BJ (cell line): Measurements from ENCODE around the gene ZC3H8. TPM values are rescaled to one million over a fixed set of nuclear protein-coding genes. Genes with fewer than 3 reads are reported as not detected.

Experiments
- CTCF ChIA-PET: fragments of 350-600 bp; formaldehyde crosslinking; extraction: SDS; loops from one replicate; lab custom pipeline; 2021; ENCODE audit warnings: antibody characterized with exemption, inconsistent platforms; lab: Yijun Ruan, JAX
- POLR2A ChIA-PET: fragments of 300-600 bp; sonication (Branson Sonifier 250); formaldehyde crosslinking; extraction: SDS; loops from one replicate; lab custom pipeline; 2021; ENCODE audit warnings: antibody characterized with exemption; lab: Charles Lee
- DNase-seq: peaks from one replicate; pipeline ENCODE4 v3.0.0-alpha.2; 2011; ENCODE audit warnings: low read depth
- H3K27me3 ChIP-seq: 2 replicates; pipeline ENCODE4 v1.6.0; 2011; ENCODE audit warnings: low read length; ENCODE audit not compliant: control insufficient read depth, insufficient read depth
- H3K36me3 ChIP-seq: 2 replicates; pipeline ENCODE4 v1.5.1; 2011; ENCODE audit warnings: low read length; ENCODE audit not compliant: control insufficient read depth, insufficient read depth
- H3K4me3 ChIP-seq: 2 replicates; pipeline ENCODE4 v1.5.1; 2011; ENCODE audit warnings: low read depth, mild to moderate bottlenecking, control low read depth, low read length
- polyA plus RNA-seq: library from polyadenylated mRNA; depleted of rRNA; stranded (reverse); fragments of >200 nt; gene quantifications from 2 replicates; pipeline ENCODE4 v1.2.3, GENCODE V29; 2011
- TF ChIP-seq, protein P1 (sequence below): IDR thresholded peaks from 2 replicates; pipeline ENCODE4 v1.5.1; 2011; ENCODE audit warnings: low read depth, mild to moderate bottlenecking, control low read depth, inconsistent platforms, low read length, moderate library complexity; ENCODE audit not compliant: insufficient read depth

ZC3H8 gene
- polyA plus RNA-seq, 1 experiment: 0.99 TPM

- no peak for DNase-seq
- CTCF ChIA-PET: no interaction called here
- Histone ChIP-seq H3K36me3 (no peaks in the 10 kb centered on the region), H3K27me3 (no peaks in the 10 kb centered on the region), H3K4me3 (no peak overlapping the region)
- POLR2A ChIA-PET: no interaction called here
- TF ChIP-seq, protein P1, sequence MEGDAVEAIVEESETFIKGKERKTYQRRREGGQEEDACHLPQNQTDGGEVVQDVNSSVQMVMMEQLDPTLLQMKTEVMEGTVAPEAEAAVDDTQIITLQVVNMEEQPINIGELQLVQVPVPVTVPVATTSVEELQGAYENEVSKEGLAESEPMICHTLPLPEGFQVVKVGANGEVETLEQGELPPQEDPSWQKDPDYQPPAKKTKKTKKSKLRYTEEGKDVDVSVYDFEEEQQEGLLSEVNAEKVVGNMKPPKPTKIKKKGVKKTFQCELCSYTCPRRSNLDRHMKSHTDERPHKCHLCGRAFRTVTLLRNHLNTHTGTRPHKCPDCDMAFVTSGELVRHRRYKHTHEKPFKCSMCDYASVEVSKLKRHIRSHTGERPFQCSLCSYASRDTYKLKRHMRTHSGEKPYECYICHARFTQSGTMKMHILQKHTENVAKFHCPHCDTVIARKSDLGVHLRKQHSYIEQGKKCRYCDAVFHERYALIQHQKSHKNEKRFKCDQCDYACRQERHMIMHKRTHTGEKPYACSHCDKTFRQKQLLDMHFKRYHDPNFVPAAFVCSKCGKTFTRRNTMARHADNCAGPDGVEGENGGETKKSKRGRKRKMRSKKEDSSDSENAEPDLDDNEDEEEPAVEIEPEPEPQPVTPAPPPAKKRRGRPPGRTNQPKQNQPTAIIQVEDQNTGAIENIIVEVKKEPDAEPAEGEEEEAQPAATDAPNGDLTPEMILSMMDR: no peak
Observed at GRCh38 chr2:112273349-112273748, 18.5 kb upstream of the ZC3H8 start.

GRCh38 chr2:112272669-112273068, 17.8 kb upstream of the ZC3H8 start:
- TF ChIP-seq, protein P1: no peak
- ChIA-PET POLR2A (no interaction called here), CTCF (no interaction called here)
- Histone ChIP-seq H3K27me3 (no peaks in the 10 kb centered on the region), H3K36me3 (no peaks in the 10 kb centered on the region), H3K4me3 (no peak overlapping the region)
- DNase-seq: no peak

DNA sequence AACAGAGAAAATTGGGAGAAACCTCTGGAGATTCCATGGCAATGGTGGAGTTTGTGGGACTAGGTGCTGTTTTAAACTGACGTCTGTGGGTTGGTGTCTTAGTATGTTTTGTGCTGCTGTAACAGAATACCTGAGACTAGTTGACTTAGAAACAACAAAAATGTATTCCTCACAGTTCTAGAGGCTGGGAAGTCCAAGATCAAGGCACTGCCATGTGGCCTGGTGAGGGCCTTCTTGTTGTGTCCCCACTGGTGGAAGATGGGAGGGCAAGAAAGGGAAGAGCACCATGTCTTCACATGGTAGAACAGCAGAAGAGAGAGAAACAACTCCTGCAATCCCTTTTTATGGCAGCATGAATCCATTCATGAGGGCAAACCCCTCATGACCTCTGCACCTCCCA, 13.7 kb upstream of the ZC3H8 start:
- H3K36me3 ChIP-seq: no peaks in the 10 kb centered on the region
- no peak for DNase-seq
- H3K27me3 ChIP-seq: no peaks in the 10 kb centered on the region
- TF ChIP-seq, protein P1: no peak
- POLR2A ChIA-PET: interaction anchor here (0.6 kb wide), 2 partner anchors 214 to 1666 kb away, joined by 6 to 7 read pairs; partner anchors contain the start of gene TMEM87B
- H3K4me3 ChIP-seq: no peak overlapping the region
- CTCF ChIA-PET: interaction anchor here (1.9 kb wide), 1 partner anchor 9 kb away, joined by 7 read pairs; no protein-coding TSS in a partner anchor

GRCh38 chr2:112262876-112263275, 8.0 kb upstream of the ZC3H8 start:
- TF ChIP-seq, protein P1: no peak
- ChIA-PET CTCF (no interaction called here), POLR2A (no interaction called here)
- H3K36me3 ChIP-seq: no peaks in the 10 kb centered on the region
- no peak for DNase-seq
- H3K27me3 ChIP-seq: no peaks in the 10 kb centered on the region
- no peak overlapping the region for H3K4me3 ChIP-seq

GRCh38 chr2:112260295-112260625, 5.4 kb upstream of the ZC3H8 start:
- TF ChIP-seq, protein P1: no peak
- ChIA-PET POLR2A (no interaction called here), CTCF (interaction anchor here (0.6 to 2.9 kb wide), 11 partner anchors 8 to 233 kb away, joined by 3 to 16 read pairs (median 4); partner anchors contain the start of gene RGPD8)
- DNase-seq: no peak
- H3K4me3 ChIP-seq: no peak overlapping the region
- H3K27me3 ChIP-seq: no peaks in the 10 kb centered on the region
- H3K36me3 ChIP-seq: no peaks in the 10 kb centered on the region
